ENCODE measurements around the gene SIGLEC10.

The SIGLEC10 gene

GRCh38 chr19:51372649-51373504 lies 44.6 kb downstream of the SIGLEC10 start, which contains the start of gene NKG7:
Gene NKG7, minus strand, starts transcription at chr19:51372654. Its CDS starts 119 bp downstream, at chr19:51372535.
- Histone ChIP-seq H3K9me3 (ENCODE audit: control insufficient read depth, insufficient read depth, low read length) (no peaks in the 10 kb centered on the region), H4K20me1 (ENCODE audit: control insufficient read depth, insufficient read depth, low read depth, low read length) (no peaks in the 10 kb centered on the region), H3K27ac (ENCODE audit: low read depth, low read length) (no peak within 1 kb of the TSS), H3K4me2 (ENCODE audit: low read length) (peak within 1 kb of the TSS; percentile 37), H3K4me1 (ENCODE audit: control insufficient read depth, low read length) (peaks cover 26% of the 10 kb centered on the region), H3K27me3 (ENCODE audit: control insufficient read depth, low read length) (no peaks in the 10 kb centered on the region), H3K36me3 (ENCODE audit: control insufficient read depth, low read length) (no peaks in the 10 kb centered on the region), H3K9me2 (replicated peaks; ENCODE audit: control insufficient read depth, low read length) (no peaks in the 10 kb centered on the region), H3K4me3 (ENCODE audit: low read length) (peak within 1 kb of the TSS; percentile 16), H3K79me2 (ENCODE audit: control insufficient read depth, low read length) (peaks cover 7% of the 10 kb centered on the region; the same call in 1 of the 2 replicates), H3F3A (ENCODE audit: control insufficient read depth, insufficient read depth) (no peaks in the 10 kb centered on the region)
- TF ChIP-seq CTCF (IDR thresholded peaks at IDR 0.05; ENCODE audit: low read depth, low read length, poor library complexity, severe bottlenecking), result no peak
- TF ChIP-seq EZH2phosphoT487 (IDR thresholded peaks at IDR 0.05; ENCODE audit: borderline replicate concordance, low read length), result no peak

- TF ChIP-seq CTCF (IDR thresholded peaks at IDR 0.05; ENCODE audit: low read depth, low read length, poor library complexity, severe bottlenecking), result no peak
- TF ChIP-seq EZH2phosphoT487 (IDR thresholded peaks at IDR 0.05; ENCODE audit: borderline replicate concordance, low read length), result no peak
- no peaks in the 10 kb centered on the region for H3K27me3 ChIP-seq (ENCODE audit: control insufficient read depth, low read length)
- H3K4me2 ChIP-seq (ENCODE audit: low read length), result peak overlapping the region; percentile 37
- no peak overlapping the region for H3K27ac ChIP-seq (ENCODE audit: low read depth, low read length)
- H3F3A ChIP-seq (ENCODE audit: control insufficient read depth, insufficient read depth), result no peaks in the 10 kb centered on the region
- H3K36me3 ChIP-seq (ENCODE audit: control insufficient read depth, low read length), result peaks cover under 1% of the 10 kb centered on the region; the same call in 1 of the 2 replicates
- no peaks in the 10 kb centered on the region for H4K20me1 ChIP-seq (ENCODE audit: control insufficient read depth, insufficient read depth, low read depth, low read length)
- no peaks in the 10 kb centered on the region for H3K9me3 ChIP-seq (ENCODE audit: control insufficient read depth, insufficient read depth, low read length)
- H3K79me2 ChIP-seq (ENCODE audit: control insufficient read depth, low read length), result peaks cover 8% of the 10 kb centered on the region
- no peaks in the 10 kb centered on the region for H3K9me2 ChIP-seq (replicated peaks; ENCODE audit: control insufficient read depth, low read length)
- H3K4me1 ChIP-seq (ENCODE audit: control insufficient read depth, low read length), result peaks cover 26% of the 10 kb centered on the region
- peak overlapping the region; percentile 16 for H3K4me3 ChIP-seq (ENCODE audit: low read length)
Measured at GRCh38 chr19:51372021-51372648, 45.3 kb downstream of the SIGLEC10 start.

- no peaks in the 10 kb centered on the region for H3K27me3 ChIP-seq (ENCODE audit: control insufficient read depth, low read length)
- no peak overlapping the region for H3K4me3 ChIP-seq (ENCODE audit: low read length)
- no peaks in the 10 kb centered on the region for H3K9me3 ChIP-seq (ENCODE audit: control insufficient read depth, insufficient read depth, low read length)
- peaks cover 26% of the 10 kb centered on the region for H3K4me1 ChIP-seq (ENCODE audit: control insufficient read depth, low read length)
- H3K36me3 ChIP-seq (ENCODE audit: control insufficient read depth, low read length), result peaks cover 6% of the 10 kb centered on the region; the same call in 1 of the 2 replicates
- H3F3A ChIP-seq (ENCODE audit: control insufficient read depth, insufficient read depth), result no peaks in the 10 kb centered on the region
- no peaks in the 10 kb centered on the region for H3K9me2 ChIP-seq (replicated peaks; ENCODE audit: control insufficient read depth, low read length)
- H3K27ac ChIP-seq (ENCODE audit: low read depth, low read length), result no peak overlapping the region
- no peak overlapping the region for H3K4me2 ChIP-seq (ENCODE audit: low read length)
- H3K79me2 ChIP-seq (ENCODE audit: control insufficient read depth, low read length), result peaks cover 15% of the 10 kb centered on the region
- TF ChIP-seq CTCF (IDR thresholded peaks at IDR 0.05; ENCODE audit: low read depth, low read length, poor library complexity, severe bottlenecking), result no peak
- no peak for TF ChIP-seq EZH2phosphoT487 (IDR thresholded peaks at IDR 0.05; ENCODE audit: borderline replicate concordance, low read length)
- no peaks in the 10 kb centered on the region for H4K20me1 ChIP-seq (ENCODE audit: control insufficient read depth, insufficient read depth, low read depth, low read length)
Measured at GRCh38 chr19:51371186-51371690, 46.2 kb downstream of the SIGLEC10 start.
